ENCODE data around the gene TSPOAP1.

DNA sequence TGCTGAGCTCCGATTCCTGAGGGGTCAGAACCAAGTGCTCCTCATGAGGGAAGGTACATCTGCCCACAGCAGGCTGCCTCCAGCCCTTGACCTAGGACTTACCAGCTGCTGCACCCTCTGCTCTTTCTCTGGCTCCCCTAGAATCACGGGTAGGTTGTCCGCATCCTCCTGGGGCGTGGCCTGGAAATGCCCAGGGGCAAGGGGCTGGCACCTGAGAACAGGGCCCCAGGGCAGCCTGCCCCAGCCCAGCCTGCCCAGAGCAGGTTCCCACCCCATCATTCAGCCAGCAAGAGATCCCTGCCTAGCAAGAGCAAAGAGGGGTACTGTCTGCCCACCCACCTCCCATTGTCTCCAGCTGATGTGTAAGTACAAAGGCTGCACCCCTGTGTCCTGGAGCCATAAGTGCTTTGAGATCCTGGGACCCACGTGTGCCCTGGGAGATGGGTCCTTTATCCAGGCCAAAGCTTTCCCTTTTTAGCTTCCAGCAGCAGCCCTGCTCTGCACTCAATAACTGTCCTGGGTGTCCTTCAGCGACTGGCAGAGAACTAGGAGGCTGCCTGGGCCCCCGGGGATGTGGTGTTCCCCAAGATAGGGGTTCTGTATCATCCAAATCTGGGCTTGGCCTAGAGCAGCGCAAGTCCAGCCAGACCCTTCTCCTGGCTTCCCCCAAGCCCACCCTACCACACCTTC, 5.1 kb downstream of the TSPOAP1 start:
- TF ChIP-seq, protein P1, sequence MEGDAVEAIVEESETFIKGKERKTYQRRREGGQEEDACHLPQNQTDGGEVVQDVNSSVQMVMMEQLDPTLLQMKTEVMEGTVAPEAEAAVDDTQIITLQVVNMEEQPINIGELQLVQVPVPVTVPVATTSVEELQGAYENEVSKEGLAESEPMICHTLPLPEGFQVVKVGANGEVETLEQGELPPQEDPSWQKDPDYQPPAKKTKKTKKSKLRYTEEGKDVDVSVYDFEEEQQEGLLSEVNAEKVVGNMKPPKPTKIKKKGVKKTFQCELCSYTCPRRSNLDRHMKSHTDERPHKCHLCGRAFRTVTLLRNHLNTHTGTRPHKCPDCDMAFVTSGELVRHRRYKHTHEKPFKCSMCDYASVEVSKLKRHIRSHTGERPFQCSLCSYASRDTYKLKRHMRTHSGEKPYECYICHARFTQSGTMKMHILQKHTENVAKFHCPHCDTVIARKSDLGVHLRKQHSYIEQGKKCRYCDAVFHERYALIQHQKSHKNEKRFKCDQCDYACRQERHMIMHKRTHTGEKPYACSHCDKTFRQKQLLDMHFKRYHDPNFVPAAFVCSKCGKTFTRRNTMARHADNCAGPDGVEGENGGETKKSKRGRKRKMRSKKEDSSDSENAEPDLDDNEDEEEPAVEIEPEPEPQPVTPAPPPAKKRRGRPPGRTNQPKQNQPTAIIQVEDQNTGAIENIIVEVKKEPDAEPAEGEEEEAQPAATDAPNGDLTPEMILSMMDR (IDR thresholded peaks at IDR 0.05; ENCODE audit: low read depth, low read length, poor library complexity, severe bottlenecking), result no peak
- TF ChIP-seq EZH2phosphoT487 (IDR thresholded peaks at IDR 0.05; ENCODE audit: borderline replicate concordance, low read length), result no peak
